ENCODE measurements around the gene CPT1B.
"Not testable (repeated sequence)": the region's sequence is repeated elsewhere in the genome, so short reads cannot be mapped to it uniquely, and the experiment has no call there.

Gene CPT1B

GRCh38 chr22:50541667-50542026 lies 36.6 kb downstream of the CPT1B start:
- H3K18ac ChIP-seq (ENCODE audit: low read length); DNase-seq (ENCODE audit: low spot score); H2AFZ ChIP-seq (ENCODE audit: low read length); H3K14ac ChIP-seq (ENCODE audit: low read length); H2AK5ac ChIP-seq (ENCODE audit: low read depth, low read length); H4K8ac ChIP-seq (ENCODE audit: low read depth, low read length); H3K79me1 ChIP-seq (ENCODE audit: low read depth, low read length); H3K9ac ChIP-seq (ENCODE audit: low read depth, low read length, poor library complexity); H2BK5ac ChIP-seq (ENCODE audit: low read length); H4K91ac ChIP-seq (ENCODE audit: low read depth, low read length, poor library complexity); H3K4ac ChIP-seq (ENCODE audit: low read length); H2BK12ac ChIP-seq (ENCODE audit: low read length); H3K4me2 ChIP-seq (ENCODE audit: insufficient read depth, low read length, poor library complexity, severe bottlenecking); H3K36me3 ChIP-seq (replicated peaks in 1 of 2; ENCODE audit: control insufficient read depth in 2 of 2, insufficient read depth in 2 of 2, low read length in 2 of 2); H3K27ac ChIP-seq (replicated peaks; ENCODE audit: low read length); H3K4me1 ChIP-seq (ENCODE audit: control insufficient read depth in 2 of 2, insufficient read depth in 1 of 2, low read depth in 1 of 2, low read length in 2 of 2); H3K4me3 ChIP-seq (ENCODE audit: low read length in 2 of 2); H2BK120ac ChIP-seq (ENCODE audit: low read depth, low read length); H2BK15ac ChIP-seq (ENCODE audit: low read length); H3K9me3 ChIP-seq (replicated peaks in 1 of 2; ENCODE audit: control insufficient read depth in 2 of 2, insufficient read depth in 1 of 2, low read depth in 1 of 2, low read length in 2 of 2); H3K23ac ChIP-seq (ENCODE audit: low read depth, low read length, poor library complexity): not testable (repeated sequence)
- no CpG with 5 or more reads among the region's 5 CpGs for WGBS, 2 donors (ENCODE audit: extremely low coverage in 2 of 2, insufficient read length in 2 of 2, insufficient replicate concordance in 1 of 2)
- H3K27me3 ChIP-seq (ENCODE audit: control insufficient read depth in 3 of 3, insufficient read depth in 3 of 3, low read depth in 1 of 3, low read length in 3 of 3) = peaks cover 0 to 19% (median 13%) of the 10 kb centered on the region in 3 experiments

GRCh38 chr22:50540381-50540780 lies 37.8 kb downstream of the CPT1B start:
- no peak overlapping the region for H2BK5ac ChIP-seq (ENCODE audit: low read length)
- no peaks in the 10 kb centered on the region for H3K4me1 ChIP-seq (ENCODE audit: control insufficient read depth in 2 of 2, insufficient read depth in 1 of 2, low read depth in 1 of 2, low read length in 2 of 2)
- DNase-seq (ENCODE audit: low spot score) = no peak

GRCh38 chr22:50537765-50538164 lies 40.5 kb downstream of the CPT1B start:
- Histone ChIP-seq H3K14ac (ENCODE audit: low read length) (no peak overlapping the region), H3K36me3 (replicated peaks in 1 of 2; ENCODE audit: control insufficient read depth in 2 of 2, insufficient read depth in 2 of 2, low read length in 2 of 2) (no peaks in the 10 kb centered on the region), H2BK15ac (ENCODE audit: low read length) (no peak overlapping the region), H3K4me1 (ENCODE audit: control insufficient read depth in 2 of 2, insufficient read depth in 1 of 2, low read depth in 1 of 2, low read length in 2 of 2) (peaks cover 0 to 6% of the 10 kb centered on the region in 2 donors), H2BK120ac (ENCODE audit: low read depth, low read length) (no peak overlapping the region), H3K9ac (ENCODE audit: low read depth, low read length, poor library complexity) (no peak overlapping the region), H3K4me3 (ENCODE audit: low read length in 2 of 2) (no peak overlapping the region), H3K18ac (ENCODE audit: low read length) (no peak overlapping the region), H4K91ac (ENCODE audit: low read depth, low read length, poor library complexity) (no peak overlapping the region), H3K23ac (ENCODE audit: low read depth, low read length, poor library complexity) (no peak overlapping the region), H4K8ac (ENCODE audit: low read depth, low read length) (no peak overlapping the region), H3K79me1 (ENCODE audit: low read depth, low read length) (no peaks in the 10 kb centered on the region), H2AFZ (ENCODE audit: low read length) (peak overlapping the region; percentile 21), H3K4ac (ENCODE audit: low read length) (no peak overlapping the region), H2BK5ac (ENCODE audit: low read length) (no peak overlapping the region), H3K27ac (replicated peaks; ENCODE audit: low read length) (no peak overlapping the region), H2BK12ac (ENCODE audit: low read length) (no peak overlapping the region), H3K4me2 (ENCODE audit: insufficient read depth, low read length, poor library complexity, severe bottlenecking) (no peak overlapping the region), H3K9me3 (replicated peaks in 1 of 2; ENCODE audit: control insufficient read depth in 2 of 2, insufficient read depth in 1 of 2, low read depth in 1 of 2, low read length in 2 of 2) (no peaks in the 10 kb centered on the region), H2AK5ac (ENCODE audit: low read depth, low read length) (no peak overlapping the region), H3K27me3 (ENCODE audit: control insufficient read depth in 3 of 3, insufficient read depth in 3 of 3, low read depth in 1 of 3, low read length in 3 of 3) (peaks cover 0 to 2% (median 0%) of the 10 kb centered on the region in 3 experiments)
- DNase-seq (ENCODE audit: low spot score) = no peak
- 100% methylated on average over 3 of the region's 13 CpGs; no CpG with 5 or more reads in 1 of the 2 donors for WGBS, 2 donors (ENCODE audit: extremely low coverage in 2 of 2, insufficient read length in 2 of 2, insufficient replicate concordance in 1 of 2)

More at GRCh38 chr22:50540381-50540780, 37.8 kb downstream of the CPT1B start:
- no peak overlapping the region for H3K4ac ChIP-seq (ENCODE audit: low read length)
- no peak overlapping the region for H3K23ac ChIP-seq (ENCODE audit: low read depth, low read length, poor library complexity)
- no peak overlapping the region for H3K4me2 ChIP-seq (ENCODE audit: insufficient read depth, low read length, poor library complexity, severe bottlenecking)
- H3K79me1 ChIP-seq (ENCODE audit: low read depth, low read length) = no peaks in the 10 kb centered on the region
- H3K27me3 ChIP-seq (ENCODE audit: control insufficient read depth in 3 of 3, insufficient read depth in 3 of 3, low read depth in 1 of 3, low read length in 3 of 3) = peaks cover 0 to 12% (median 8%) of the 10 kb centered on the region in 3 experiments
- H2BK12ac ChIP-seq (ENCODE audit: low read length) = no peak overlapping the region
- H2AFZ ChIP-seq (ENCODE audit: low read length) = no peak overlapping the region
- no peak overlapping the region for H3K9ac ChIP-seq (ENCODE audit: low read depth, low read length, poor library complexity)
- no CpG with 5 or more reads among the region's 10 CpGs for WGBS, 2 donors (ENCODE audit: extremely low coverage in 2 of 2, insufficient read length in 2 of 2, insufficient replicate concordance in 1 of 2)
- H4K8ac ChIP-seq (ENCODE audit: low read depth, low read length) = no peak overlapping the region
- H2BK120ac ChIP-seq (ENCODE audit: low read depth, low read length) = no peak overlapping the region
- no peak overlapping the region for H3K27ac ChIP-seq (replicated peaks; ENCODE audit: low read length)
- H2BK15ac ChIP-seq (ENCODE audit: low read length) = no peak overlapping the region
- H3K18ac ChIP-seq (ENCODE audit: low read length) = no peak overlapping the region
- no peaks in the 10 kb centered on the region for H3K9me3 ChIP-seq (replicated peaks in 1 of 2; ENCODE audit: control insufficient read depth in 2 of 2, insufficient read depth in 1 of 2, low read depth in 1 of 2, low read length in 2 of 2)
- H3K36me3 ChIP-seq (replicated peaks in 1 of 2; ENCODE audit: control insufficient read depth in 2 of 2, insufficient read depth in 2 of 2, low read length in 2 of 2) = no peaks in the 10 kb centered on the region
- no peak overlapping the region for H3K4me3 ChIP-seq (ENCODE audit: low read length in 2 of 2)
- no peak overlapping the region for H4K91ac ChIP-seq (ENCODE audit: low read depth, low read length, poor library complexity)
- no peak overlapping the region for H3K14ac ChIP-seq (ENCODE audit: low read length)
- H2AK5ac ChIP-seq (ENCODE audit: low read depth, low read length) = no peak overlapping the region

GRCh38 chr22:50536226-50536625 lies 42.0 kb downstream of the CPT1B start:
- Histone ChIP-seq H3K79me1 (ENCODE audit: low read depth, low read length) (no peaks in the 10 kb centered on the region), H3K14ac (ENCODE audit: low read length) (no peak overlapping the region), H2AFZ (ENCODE audit: low read length) (no peak overlapping the region), H3K27me3 (ENCODE audit: control insufficient read depth in 3 of 3, insufficient read depth in 3 of 3, low read depth in 1 of 3, low read length in 3 of 3) (peaks cover 0 to 8% (median 4%) of the 10 kb centered on the region in 3 experiments), H3K36me3 (replicated peaks in 1 of 2; ENCODE audit: control insufficient read depth in 2 of 2, insufficient read depth in 2 of 2, low read length in 2 of 2) (no peaks in the 10 kb centered on the region), H4K8ac (ENCODE audit: low read depth, low read length) (no peak overlapping the region), H3K27ac (replicated peaks; ENCODE audit: low read length) (no peak overlapping the region), H3K23ac (ENCODE audit: low read depth, low read length, poor library complexity) (no peak overlapping the region), H3K4ac (ENCODE audit: low read length) (no peak overlapping the region), H2BK120ac (ENCODE audit: low read depth, low read length) (no peak overlapping the region), H3K9me3 (replicated peaks in 1 of 2; ENCODE audit: control insufficient read depth in 2 of 2, insufficient read depth in 1 of 2, low read depth in 1 of 2, low read length in 2 of 2) (peaks cover 0 to 1% of the 10 kb centered on the region in 2 donors), H2BK12ac (ENCODE audit: low read length) (no peak overlapping the region), H2BK15ac (ENCODE audit: low read length) (no peak overlapping the region), H3K18ac (ENCODE audit: low read length) (no peak overlapping the region), H3K4me2 (ENCODE audit: insufficient read depth, low read length, poor library complexity, severe bottlenecking) (no peak overlapping the region), H3K4me3 (ENCODE audit: low read length in 2 of 2) (no peak overlapping the region), H3K4me1 (ENCODE audit: control insufficient read depth in 2 of 2, insufficient read depth in 1 of 2, low read depth in 1 of 2, low read length in 2 of 2) (peaks cover 2 to 9% of the 10 kb centered on the region in 2 donors), H4K91ac (ENCODE audit: low read depth, low read length, poor library complexity) (no peak overlapping the region), H3K9ac (ENCODE audit: low read depth, low read length, poor library complexity) (no peak overlapping the region), H2AK5ac (ENCODE audit: low read depth, low read length) (no peak overlapping the region), H2BK5ac (ENCODE audit: low read length) (no peak overlapping the region)
- WGBS, 2 donors (ENCODE audit: extremely low coverage in 2 of 2, insufficient read length in 2 of 2, insufficient replicate concordance in 1 of 2) = no CpG with 5 or more reads among the region's 3 CpGs
- no peak for DNase-seq (ENCODE audit: low spot score)
